Immature natural killer cell (primary cell): ENCODE results near the gene HS3ST1. TPM values are rescaled to one million over a fixed set of nuclear protein-coding genes. Genes with fewer than 3 reads are reported as not detected.

ENCODE experiments used
- DNase-seq, 3 donors: peaks; one replicate each; pipeline ENCODE4 v3.0.0; 2022; ENCODE audit warnings: mixed read lengths in 1 of 3
- H3K27ac Mint-ChIP-seq, 6 donors: one replicate each; pipeline ENCODE4 v1.8.0; 2020; ENCODE audit warnings: mixed read lengths in 6 of 6, mild to moderate bottlenecking in 5 of 6, inconsistent platforms in 4 of 6, moderate library complexity in 3 of 6
- H3K27me3 Mint-ChIP-seq, 3 donors: one replicate each; pipeline ENCODE4 v1.8.0; 2020 to 2021; ENCODE audit warnings: low read depth in 3 of 3, mild to moderate bottlenecking in 3 of 3, mixed read lengths in 3 of 3, moderate library complexity in 3 of 3, inconsistent platforms in 1 of 3
- H3K36me3 Mint-ChIP-seq, 3 donors: one replicate each; pipeline ENCODE4 v1.8.0; 2020; ENCODE audit warnings: mixed read lengths in 3 of 3, inconsistent platforms in 2 of 3, mild to moderate bottlenecking in 2 of 3
- H3K4me1 Mint-ChIP-seq, 2 donors: one replicate each; pipeline ENCODE4 v1.8.0; 2020; ENCODE audit warnings: inconsistent platforms in 2 of 2, mild to moderate bottlenecking in 2 of 2, mixed read lengths in 2 of 2, moderate library complexity in 1 of 2
- H3K4me3 Mint-ChIP-seq, 5 donors: one replicate each; pipeline ENCODE4 v1.8.0; 2020; ENCODE audit warnings: mild to moderate bottlenecking in 5 of 5, mixed read lengths in 5 of 5, inconsistent platforms in 3 of 5, moderate library complexity in 3 of 5
- H3K9me3 Mint-ChIP-seq, 6 donors: one replicate each; pipeline ENCODE4 v1.8.0; 2020; ENCODE audit warnings: mild to moderate bottlenecking in 6 of 6, mixed read lengths in 6 of 6, inconsistent platforms in 4 of 6, moderate library complexity in 3 of 6
- polyA plus RNA-seq, 3 donors: library from polyadenylated mRNA; unstranded; fragments of 300-500 nt; fragmentation: Illumina TruSeq; gene quantifications; one replicate each; pipeline ENCODE4 v1.2.3, GENCODE V29; 2021

HS3ST1 gene
- polyA plus RNA-seq, 3 donors from 2014 or later = 0.03 TPM; not detected in 2

GRCh38 chr4:11365039-11365438 lies 63.7 kb downstream of the HS3ST1 start:
- Mint-ChIP-seq H3K4me3 (no peak overlapping the region), H3K4me1 (no peaks in the 10 kb centered on the region), H3K36me3 (peaks cover 0 to 3% (median 0%) of the 10 kb centered on the region in 3 donors), H3K27ac (no peak overlapping the region), H3K27me3 (peaks cover 4 to 8% (median 4%) of the 10 kb centered on the region in 3 donors), H3K9me3 (peaks cover 0 to 12% (median 5%) of the 10 kb centered on the region in 6 donors)
- DNase-seq = no peak

DNA sequence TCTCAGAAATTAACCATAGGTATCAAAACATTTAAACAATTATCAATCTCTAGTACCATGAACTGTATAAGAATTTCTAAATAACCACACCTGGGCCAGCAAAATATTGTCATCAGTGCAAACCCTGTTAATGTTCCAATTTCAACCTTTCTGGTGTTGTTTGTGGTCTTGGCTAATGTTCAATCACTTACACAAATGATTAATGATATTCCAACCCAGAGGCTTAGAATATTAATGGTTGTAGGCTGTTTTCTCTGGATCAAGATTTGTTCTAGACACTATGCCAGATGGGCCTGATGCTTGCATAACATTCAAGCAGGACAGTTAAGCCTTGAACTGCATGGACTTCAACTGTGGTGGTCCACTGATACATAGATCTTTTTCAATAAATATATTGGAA lies 69.1 kb downstream of the HS3ST1 start:
- no peak overlapping the region for H3K4me3 Mint-ChIP-seq
- H3K4me1 Mint-ChIP-seq = no peaks in the 10 kb centered on the region
- peaks cover 0 to 5% (median 1%) of the 10 kb centered on the region in 3 donors for H3K27me3 Mint-ChIP-seq
- H3K9me3 Mint-ChIP-seq = peaks cover 0 to 5% (median 0%) of the 10 kb centered on the region in 6 donors
- no peaks in the 10 kb centered on the region for H3K36me3 Mint-ChIP-seq
- H3K27ac Mint-ChIP-seq = no peak overlapping the region
- no peak for DNase-seq

DNA sequence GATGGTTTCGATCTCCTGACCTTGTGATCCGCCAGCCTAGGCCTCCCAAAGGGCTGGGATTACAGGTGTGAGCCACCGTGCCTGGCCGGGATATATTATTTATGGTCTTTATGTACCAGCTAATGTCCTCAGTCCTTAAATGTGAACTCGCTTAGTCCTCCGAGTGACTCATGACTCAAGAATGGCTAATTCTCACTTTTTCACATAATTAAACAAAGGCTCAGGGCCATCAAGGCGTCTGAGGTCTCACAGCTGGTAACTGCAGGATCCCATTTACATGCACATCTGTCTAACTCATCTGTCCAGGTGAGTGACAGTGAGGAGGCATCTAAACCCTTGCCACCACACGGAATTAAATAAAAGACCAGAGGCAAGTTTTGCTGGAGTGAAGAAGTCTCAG lies 73.5 kb downstream of the HS3ST1 start:
- no peak for DNase-seq
- Mint-ChIP-seq H3K27ac (no peak overlapping the region), H3K4me3 (no peak overlapping the region), H3K9me3 (peaks cover 0 to 4% (median 0%) of the 10 kb centered on the region in 6 donors), H3K36me3 (no peaks in the 10 kb centered on the region), H3K27me3 (peaks cover 0 to 2% (median 2%) of the 10 kb centered on the region in 3 donors), H3K4me1 (no peaks in the 10 kb centered on the region)

DNA sequence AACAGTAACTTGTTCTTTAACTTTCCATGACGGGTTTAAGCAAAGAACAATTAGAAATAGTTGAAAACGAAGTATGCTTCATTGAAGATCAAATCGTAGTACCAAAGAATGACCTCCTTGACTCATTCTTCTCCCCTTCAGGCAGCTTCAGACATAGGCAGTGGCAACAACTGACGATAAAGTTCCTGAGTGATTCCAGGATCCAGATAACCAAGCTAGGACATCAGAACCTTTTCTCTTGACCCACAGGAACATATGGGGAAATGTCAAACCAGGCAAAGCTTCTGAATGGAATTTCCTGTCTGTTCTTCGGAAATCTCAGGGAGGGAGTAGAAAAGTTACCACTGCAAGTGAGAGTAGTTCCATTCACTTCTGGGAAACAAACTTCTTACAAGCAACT lies 74.2 kb downstream of the HS3ST1 start:
- Mint-ChIP-seq H3K4me1 (no peaks in the 10 kb centered on the region), H3K36me3 (no peaks in the 10 kb centered on the region), H3K4me3 (no peak overlapping the region), H3K9me3 (peaks cover 0 to 4% (median 0%) of the 10 kb centered on the region in 6 donors), H3K27me3 (peaks cover 0 to 2% (median 2%) of the 10 kb centered on the region in 3 donors), H3K27ac (no peak overlapping the region)
- DNase-seq = no peak

- Mint-ChIP-seq H3K36me3 (no peaks in the 10 kb centered on the region), H3K27me3 (peaks cover 0 to 3% (median 2%) of the 10 kb centered on the region in 3 donors), H3K4me3 (no peak overlapping the region), H3K4me1 (no peaks in the 10 kb centered on the region), H3K9me3 (peaks cover 0 to 2% (median 0%) of the 10 kb centered on the region in 6 donors), H3K27ac (no peak overlapping the region)
- DNase-seq = no peak
These were observed 80.1 kb downstream of the HS3ST1 start for GRCh38 chr4:11348449-11349088.

DNA sequence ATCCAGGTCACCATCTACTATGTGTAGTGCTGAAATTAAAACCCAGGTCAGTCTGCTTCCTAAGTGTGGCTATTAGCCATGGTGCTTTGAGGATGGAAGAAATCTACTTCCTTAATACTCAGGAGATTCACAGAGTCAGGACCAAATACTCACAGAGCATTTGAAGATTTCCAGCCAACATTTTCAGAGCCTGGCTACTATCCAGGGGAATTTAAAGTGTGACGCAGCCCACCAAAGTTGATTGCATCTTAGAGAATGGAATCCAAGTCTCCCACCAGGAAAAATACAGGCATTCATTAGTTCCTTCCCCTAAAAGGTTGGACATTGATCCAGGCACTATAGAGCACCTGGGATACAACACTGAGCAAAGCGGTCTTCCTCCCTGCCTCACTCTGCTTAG lies 83.8 kb downstream of the HS3ST1 start:
- Mint-ChIP-seq H3K27me3 (peaks cover 2 to 3% (median 2%) of the 10 kb centered on the region in 3 donors), H3K4me1 (no peaks in the 10 kb centered on the region), H3K9me3 (no peaks in the 10 kb centered on the region), H3K4me3 (no peak overlapping the region), H3K36me3 (no peaks in the 10 kb centered on the region), H3K27ac (no peak overlapping the region)
- DNase-seq = no peak

GRCh38 chr4:11343536-11343935 lies 85.2 kb downstream of the HS3ST1 start:
- Mint-ChIP-seq H3K27ac (no peak overlapping the region), H3K4me3 (no peak overlapping the region), H3K36me3 (no peaks in the 10 kb centered on the region), H3K27me3 (peaks cover 2 to 3% (median 2%) of the 10 kb centered on the region in 3 donors), H3K4me1 (no peaks in the 10 kb centered on the region), H3K9me3 (no peaks in the 10 kb centered on the region)
- DNase-seq = no peak
